ENCODE data around the gene STPG2.

The STPG2 gene

DNA sequence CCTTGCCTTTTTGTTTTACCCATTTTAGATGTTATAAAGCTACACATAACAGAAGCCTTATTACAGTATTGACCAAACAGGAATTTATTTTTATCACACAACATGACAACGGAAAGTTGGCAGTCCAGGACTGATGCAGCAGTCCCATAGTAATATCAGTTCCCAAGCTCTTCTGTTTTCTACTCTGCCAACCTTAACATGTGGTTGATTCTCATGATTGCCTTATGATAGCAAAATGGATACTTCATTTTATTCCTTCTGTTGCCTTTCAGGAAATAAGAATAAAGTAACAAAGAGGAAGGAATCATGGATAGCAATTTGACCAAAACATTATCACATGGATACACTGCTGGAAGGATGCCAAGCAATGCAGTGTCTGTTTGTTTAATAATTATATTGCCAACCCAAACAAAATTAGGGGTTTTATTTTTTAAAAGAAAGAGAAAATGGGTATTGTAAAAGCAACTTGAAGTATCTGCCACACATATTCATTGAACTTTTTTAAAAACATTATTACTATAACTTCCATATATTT lies 275.7 kb downstream of the STPG2 start:
- CTCF ChIA-PET, result no interaction called here

DNA sequence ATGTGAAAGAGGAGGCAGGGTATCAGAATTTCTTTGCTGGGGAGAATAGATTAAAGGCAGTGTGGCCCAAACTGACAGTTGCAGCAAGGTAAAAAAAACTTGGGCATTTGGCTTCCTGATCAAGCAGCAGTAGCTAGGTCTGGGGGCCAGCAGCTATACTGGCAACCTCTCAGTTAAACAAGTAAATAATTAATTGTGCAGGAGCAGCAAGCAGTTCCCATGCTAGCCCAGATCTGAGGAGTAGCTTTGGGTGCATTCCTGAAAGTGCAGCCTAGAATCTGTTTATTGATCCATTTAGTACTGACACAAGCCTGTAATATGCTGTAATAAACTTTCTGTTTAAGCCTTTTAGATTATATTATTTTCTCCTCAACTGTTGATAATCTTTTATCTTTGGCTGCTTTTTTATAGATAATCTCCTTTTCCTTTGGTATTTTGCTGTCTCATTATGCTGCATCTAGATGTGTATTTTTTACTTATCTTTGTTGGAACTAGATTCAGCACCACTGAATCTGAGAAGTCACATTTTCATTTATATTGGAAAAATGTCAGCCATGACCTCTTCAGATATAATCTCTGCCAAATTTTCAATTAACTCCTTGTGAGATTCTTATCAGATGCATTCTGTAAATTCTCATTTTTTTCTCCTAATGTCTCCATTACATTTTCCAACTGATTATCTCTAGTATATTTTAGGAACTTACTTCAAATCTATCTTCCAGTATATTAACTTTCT lies 276.3 kb downstream of the STPG2 start:
- peaks cover 12% of the 10 kb centered on the region for H3K9me3 Mint-ChIP-seq
- H3K27ac Mint-ChIP-seq, result no peak overlapping the region
- no peak for DNase-seq
- CTCF ChIA-PET, result interaction anchor here (0.6 kb wide), 1 partner anchor 1029 kb away, joined by 3 read pairs; no protein-coding TSS in a partner anchor
- no peaks in the 10 kb centered on the region for H3K4me1 Mint-ChIP-seq
- H3K4me3 Mint-ChIP-seq, result no peak overlapping the region
- H3K36me3 Mint-ChIP-seq, result no peaks in the 10 kb centered on the region
- H3K27me3 Mint-ChIP-seq, result no peaks in the 10 kb centered on the region

More for the DNA sequence above, 275.7 kb downstream of the STPG2 start:
- Mint-ChIP-seq H3K27ac (no peak overlapping the region), H3K9me3 (peaks cover 7% of the 10 kb centered on the region), H3K36me3 (no peaks in the 10 kb centered on the region), H3K4me1 (no peaks in the 10 kb centered on the region), H3K4me3 (no peak overlapping the region), H3K27me3 (no peaks in the 10 kb centered on the region)
- no peak for DNase-seq

DNA sequence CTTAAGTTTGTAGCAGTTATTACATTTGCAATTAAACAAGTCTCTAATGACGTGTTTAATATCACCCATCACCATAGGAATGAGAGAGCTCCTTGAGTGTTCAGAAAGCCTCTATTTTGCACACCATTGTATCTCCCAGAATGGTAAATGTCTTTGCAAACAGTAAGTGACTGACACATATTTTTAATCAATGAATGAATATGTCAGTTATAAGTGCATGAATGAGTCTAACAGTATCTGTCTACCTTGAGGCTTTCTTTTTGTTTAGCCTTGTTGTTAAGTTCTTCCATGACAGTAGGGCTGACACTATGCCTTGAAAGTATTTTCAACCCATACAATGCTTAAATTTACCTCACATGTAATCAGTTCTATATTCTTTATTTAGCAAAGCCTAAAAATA lies 292.2 kb downstream of the STPG2 start:
- H3K4me3 Mint-ChIP-seq, result no peak overlapping the region
- H3K9me3 Mint-ChIP-seq, result peaks cover 2% of the 10 kb centered on the region
- no peaks in the 10 kb centered on the region for H3K27me3 Mint-ChIP-seq
- no peaks in the 10 kb centered on the region for H3K4me1 Mint-ChIP-seq
- no peak overlapping the region for H3K27ac Mint-ChIP-seq
- no peaks in the 10 kb centered on the region for H3K36me3 Mint-ChIP-seq
- CTCF ChIA-PET, result no interaction called here
- DNase-seq, result no peak

DNA sequence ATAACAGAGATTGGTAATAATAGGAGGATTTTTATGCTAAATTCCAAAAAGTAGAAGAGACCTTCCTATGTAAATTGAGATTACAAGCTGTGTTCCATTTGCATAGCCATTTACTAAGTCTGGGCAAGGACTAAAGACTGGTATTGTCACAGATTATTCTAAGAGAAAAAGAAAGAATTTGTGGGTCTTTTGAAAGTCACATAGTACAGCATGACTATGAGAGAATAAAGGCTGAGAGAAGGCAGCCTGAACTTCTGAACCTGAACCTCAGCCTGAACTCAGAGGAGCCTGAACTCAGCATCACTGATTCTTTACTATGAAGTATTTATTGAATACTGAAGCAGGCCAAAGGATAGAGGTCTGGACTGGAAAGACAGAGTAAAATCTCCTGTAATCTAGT lies 297.5 kb downstream of the STPG2 start:
- H3K27me3 Mint-ChIP-seq, result no peaks in the 10 kb centered on the region
- no peak overlapping the region for H3K27ac Mint-ChIP-seq
- CTCF ChIA-PET, result no interaction called here
- DNase-seq, result no peak
- H3K9me3 Mint-ChIP-seq, result peaks cover 3% of the 10 kb centered on the region
- no peak overlapping the region for H3K4me3 Mint-ChIP-seq
- no peaks in the 10 kb centered on the region for H3K4me1 Mint-ChIP-seq
- no peaks in the 10 kb centered on the region for H3K36me3 Mint-ChIP-seq

DNA sequence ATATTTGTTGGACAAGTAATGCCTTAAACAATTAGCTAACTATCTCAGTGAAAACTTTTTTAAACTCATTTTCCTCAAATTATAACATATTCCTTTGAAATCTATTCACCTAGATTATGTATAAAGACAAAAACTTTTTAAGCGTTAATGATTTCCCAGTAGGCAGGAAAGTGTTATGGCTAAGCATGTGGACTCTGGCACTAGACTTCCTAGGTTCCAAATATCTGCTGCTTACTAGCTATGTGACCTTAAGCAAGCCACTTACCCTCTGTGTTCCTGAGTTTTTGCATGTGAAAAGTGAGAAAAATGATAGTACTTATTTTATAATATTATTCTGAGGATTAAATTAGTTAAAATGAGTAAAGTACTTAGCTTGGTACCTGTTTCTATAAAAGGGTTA lies 301.8 kb downstream of the STPG2 start:
- no peak overlapping the region for H3K4me3 Mint-ChIP-seq
- no peak overlapping the region for H3K27ac Mint-ChIP-seq
- H3K9me3 Mint-ChIP-seq, result peaks cover 3% of the 10 kb centered on the region
- no peaks in the 10 kb centered on the region for H3K27me3 Mint-ChIP-seq
- CTCF ChIA-PET, result no interaction called here
- DNase-seq, result no peak
- no peaks in the 10 kb centered on the region for H3K4me1 Mint-ChIP-seq
- H3K36me3 Mint-ChIP-seq, result no peaks in the 10 kb centered on the region

DNA sequence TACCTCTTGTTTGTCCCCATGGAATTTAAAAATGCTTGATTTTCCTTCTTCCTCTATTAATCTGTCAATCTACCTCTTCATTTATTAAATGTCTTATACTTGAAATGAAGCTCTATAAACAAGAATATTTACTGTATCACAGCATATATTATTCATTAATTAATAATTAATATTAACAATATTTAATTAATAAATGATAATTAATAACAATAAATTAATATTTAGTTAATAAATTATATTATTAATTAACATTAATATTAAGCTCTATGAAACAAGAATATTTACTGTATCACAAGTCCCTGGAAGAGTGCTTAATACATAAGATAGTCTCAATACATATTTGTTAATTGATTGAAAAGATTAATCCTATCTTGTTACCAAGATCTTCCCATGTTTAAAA lies 306.6 kb downstream of the STPG2 start:
- H3K36me3 Mint-ChIP-seq, result no peaks in the 10 kb centered on the region
- H3K27me3 Mint-ChIP-seq, result no peaks in the 10 kb centered on the region
- no peak overlapping the region for H3K27ac Mint-ChIP-seq
- DNase-seq, result no peak
- CTCF ChIA-PET, result no interaction called here
- H3K4me3 Mint-ChIP-seq, result no peak overlapping the region
- peaks cover 9% of the 10 kb centered on the region for H3K9me3 Mint-ChIP-seq
- no peaks in the 10 kb centered on the region for H3K4me1 Mint-ChIP-seq

DNA sequence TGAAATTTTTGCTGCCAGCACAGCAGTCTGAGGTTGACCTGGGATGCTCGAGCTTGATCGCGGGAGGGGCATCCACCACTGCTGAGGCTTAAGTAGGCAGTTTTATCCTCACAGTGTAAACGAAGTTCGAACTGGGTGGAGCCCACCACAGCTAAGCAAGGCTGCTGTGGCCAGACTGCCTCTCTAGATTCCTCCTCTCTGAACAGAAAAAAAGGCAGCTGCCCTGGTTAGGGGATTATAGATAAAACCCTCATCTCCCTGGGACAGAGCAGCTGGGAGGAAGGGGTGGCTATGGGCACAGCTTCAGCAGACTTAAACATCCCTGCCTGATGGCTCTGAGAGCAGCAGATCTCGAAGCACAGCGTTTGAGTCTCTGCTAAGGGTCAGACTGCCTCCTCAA lies 314.6 kb downstream of the STPG2 start:
- H3K9me3 Mint-ChIP-seq, result peaks cover 10% of the 10 kb centered on the region
- DNase-seq, result no peak
- H3K36me3 Mint-ChIP-seq, result no peaks in the 10 kb centered on the region
- no peaks in the 10 kb centered on the region for H3K27me3 Mint-ChIP-seq
- CTCF ChIA-PET, result no interaction called here
- no peak overlapping the region for H3K4me3 Mint-ChIP-seq
- no peaks in the 10 kb centered on the region for H3K4me1 Mint-ChIP-seq
- no peak overlapping the region for H3K27ac Mint-ChIP-seq

DNA sequence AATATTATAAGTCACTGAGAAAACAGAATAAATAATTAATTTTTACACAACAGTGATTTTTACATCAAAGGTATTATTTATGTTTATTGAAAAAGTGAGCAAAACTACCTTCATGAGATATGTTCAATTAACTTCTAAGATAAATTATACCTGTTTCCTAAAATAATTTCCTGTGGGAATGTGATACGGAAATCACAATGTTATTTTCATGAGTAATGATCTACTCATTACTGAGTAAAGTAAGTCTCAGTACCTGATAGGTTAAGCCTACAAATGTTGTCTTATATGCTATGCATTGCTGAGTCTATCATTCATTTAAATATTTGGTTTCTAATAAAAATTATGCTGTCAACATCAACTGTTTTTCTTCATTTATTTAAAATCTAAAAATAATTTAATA lies 324.0 kb downstream of the STPG2 start:
- Mint-ChIP-seq H3K4me1 (no peaks in the 10 kb centered on the region), H3K27me3 (no peaks in the 10 kb centered on the region), H3K36me3 (no peaks in the 10 kb centered on the region), H3K27ac (no peak overlapping the region), H3K9me3 (peaks cover 9% of the 10 kb centered on the region), H3K4me3 (no peak overlapping the region)
- CTCF ChIA-PET, result no interaction called here
- DNase-seq, result no peak

DNA sequence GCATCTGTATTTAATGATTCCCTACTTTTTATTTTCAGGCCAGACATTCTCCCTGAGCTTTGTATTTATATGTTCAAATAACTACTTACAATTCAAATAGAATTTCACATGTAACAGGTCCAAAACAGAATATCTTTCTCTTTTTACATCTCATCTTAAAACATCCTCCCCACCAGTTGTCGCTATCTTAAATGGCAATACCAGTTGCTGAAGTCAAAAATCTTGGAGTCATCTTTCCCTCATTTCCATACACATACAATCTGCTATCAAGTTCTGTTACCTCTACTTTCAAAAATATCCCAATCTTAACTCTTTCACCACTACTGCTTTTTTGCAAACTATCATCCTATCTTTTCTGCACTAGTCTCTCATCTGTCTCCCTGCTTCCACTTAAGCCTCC lies 330.5 kb downstream of the STPG2 start:
- no peaks in the 10 kb centered on the region for H3K27me3 Mint-ChIP-seq
- H3K9me3 Mint-ChIP-seq, result peaks cover 7% of the 10 kb centered on the region
- DNase-seq, result no peak
- CTCF ChIA-PET, result no interaction called here
- H3K27ac Mint-ChIP-seq, result no peak overlapping the region
- H3K4me1 Mint-ChIP-seq, result no peaks in the 10 kb centered on the region
- no peaks in the 10 kb centered on the region for H3K36me3 Mint-ChIP-seq
- H3K4me3 Mint-ChIP-seq, result no peak overlapping the region

DNA sequence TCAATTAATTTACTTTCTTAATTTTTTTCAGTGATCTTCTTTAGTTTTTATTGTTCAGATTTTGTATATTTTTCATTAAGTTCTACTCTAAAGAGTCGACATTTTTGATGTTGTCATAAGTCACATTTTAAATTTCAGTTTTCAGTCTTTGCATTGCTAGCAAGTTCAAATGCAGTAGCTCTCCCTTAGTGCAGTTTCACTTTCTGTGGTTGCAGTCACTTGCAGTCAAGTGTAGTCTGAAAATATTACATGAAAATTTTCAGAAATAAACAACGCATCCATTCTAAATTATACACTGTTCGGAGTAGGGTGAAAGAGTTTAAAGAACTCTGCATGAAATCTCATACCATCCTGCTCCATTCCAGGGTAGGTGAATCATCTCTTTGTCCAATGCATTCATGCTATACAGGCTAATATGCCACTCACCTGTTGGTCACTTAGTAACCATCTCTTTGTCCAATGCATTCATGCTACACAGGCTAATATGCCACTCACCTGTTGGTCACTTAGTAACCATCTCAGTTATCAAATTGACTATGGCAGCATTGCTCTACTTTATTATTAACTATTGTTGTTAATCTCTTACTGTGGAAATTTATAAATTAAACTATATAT lies 356.9 kb downstream of the STPG2 start:
- no peaks in the 10 kb centered on the region for H3K27me3 Mint-ChIP-seq
- CTCF ChIA-PET, result interaction anchor here (0.7 kb wide), 1 partner anchor 1967 kb away, joined by 4 read pairs; no protein-coding TSS in a partner anchor
- DNase-seq, result no peak
- H3K4me1 Mint-ChIP-seq, result no peaks in the 10 kb centered on the region
- H3K36me3 Mint-ChIP-seq, result no peaks in the 10 kb centered on the region
- no peak overlapping the region for H3K4me3 Mint-ChIP-seq
- peaks cover 18% of the 10 kb centered on the region for H3K9me3 Mint-ChIP-seq
- H3K27ac Mint-ChIP-seq, result no peak overlapping the region

DNA sequence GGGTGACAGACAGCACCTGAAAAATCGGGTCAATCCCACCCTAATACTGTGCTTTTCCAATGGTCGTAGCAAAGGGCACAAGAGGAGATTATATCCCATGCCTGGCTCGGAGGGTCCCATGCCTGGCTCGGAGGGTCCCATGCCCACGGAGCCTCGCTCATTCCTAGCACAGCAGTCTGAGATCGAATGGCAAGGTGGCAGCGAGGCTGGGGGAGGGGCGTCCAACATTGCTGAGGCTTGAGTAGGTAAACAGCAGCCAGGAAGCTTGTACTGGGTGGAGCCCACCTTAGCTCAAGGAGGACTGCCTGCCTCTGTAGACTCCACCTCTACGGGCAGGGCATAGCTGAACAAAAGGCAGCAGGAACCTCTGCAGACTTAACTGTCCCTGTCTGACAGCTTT lies 365.1 kb downstream of the STPG2 start:
- CTCF ChIA-PET, result no interaction called here
- Mint-ChIP-seq H3K27ac (no peak overlapping the region), H3K4me3 (no peak overlapping the region), H3K36me3 (no peaks in the 10 kb centered on the region), H3K4me1 (no peaks in the 10 kb centered on the region), H3K9me3 (peaks cover 13% of the 10 kb centered on the region), H3K27me3 (no peaks in the 10 kb centered on the region)
- DNase-seq, result no peak

DNA sequence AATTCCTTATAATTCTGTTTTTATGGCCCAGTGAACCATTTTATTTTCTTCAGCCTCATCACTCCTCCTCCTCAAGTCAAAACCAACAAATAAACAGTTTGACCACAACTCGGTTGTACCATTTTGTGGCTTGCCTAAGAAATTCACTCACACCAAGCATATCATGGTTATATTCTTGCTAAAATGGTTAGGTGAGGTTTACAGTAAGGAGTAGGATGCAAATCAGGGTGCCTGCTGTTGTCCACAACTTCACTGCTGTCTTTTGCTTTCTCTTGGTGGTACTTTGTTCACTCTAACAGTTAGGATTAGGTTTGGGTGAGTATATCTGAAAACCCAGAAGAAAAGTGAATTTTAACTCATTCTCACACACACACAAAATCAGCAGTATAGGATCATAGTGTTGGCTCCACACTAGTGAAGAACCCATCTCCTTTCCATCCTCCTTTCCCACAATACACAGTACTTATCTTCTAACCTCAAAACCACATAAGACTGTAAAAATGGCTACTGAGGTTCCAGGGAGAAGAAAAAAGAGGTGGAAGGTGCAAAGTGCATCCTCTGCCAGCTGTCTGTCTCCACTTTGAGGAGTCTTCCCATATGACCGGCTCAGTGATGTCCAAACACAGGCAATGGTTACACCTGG lies 368.8 kb downstream of the STPG2 start:
- CTCF ChIA-PET, result no interaction called here
- DNase-seq, result no peak

DNA sequence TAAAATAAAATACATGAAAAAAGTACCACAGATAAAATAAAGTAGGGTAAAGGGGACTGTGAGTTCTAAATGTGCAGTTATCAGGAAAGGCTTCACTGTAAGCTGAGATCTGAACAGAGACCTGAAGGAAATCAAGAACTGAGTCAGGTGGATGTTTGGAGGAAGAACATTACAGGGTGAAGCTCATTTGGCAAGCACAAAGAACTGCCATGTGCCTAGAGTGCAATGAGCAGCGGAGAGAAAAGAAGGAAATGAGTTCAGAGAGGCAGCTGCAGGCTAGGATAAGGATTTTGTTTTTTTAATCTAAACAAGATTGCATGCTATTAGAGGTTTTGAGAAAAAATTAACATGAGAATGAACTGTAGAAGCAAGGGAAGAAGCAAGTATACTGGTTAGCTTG lies 373.1 kb downstream of the STPG2 start:
- CTCF ChIA-PET, result no interaction called here

More for the DNA sequence above, 368.8 kb downstream of the STPG2 start:
- Mint-ChIP-seq H3K27me3 (no peaks in the 10 kb centered on the region), H3K9me3 (peaks cover 10% of the 10 kb centered on the region), H3K4me3 (no peak overlapping the region), H3K4me1 (no peaks in the 10 kb centered on the region), H3K36me3 (no peaks in the 10 kb centered on the region), H3K27ac (no peak overlapping the region)

DNA sequence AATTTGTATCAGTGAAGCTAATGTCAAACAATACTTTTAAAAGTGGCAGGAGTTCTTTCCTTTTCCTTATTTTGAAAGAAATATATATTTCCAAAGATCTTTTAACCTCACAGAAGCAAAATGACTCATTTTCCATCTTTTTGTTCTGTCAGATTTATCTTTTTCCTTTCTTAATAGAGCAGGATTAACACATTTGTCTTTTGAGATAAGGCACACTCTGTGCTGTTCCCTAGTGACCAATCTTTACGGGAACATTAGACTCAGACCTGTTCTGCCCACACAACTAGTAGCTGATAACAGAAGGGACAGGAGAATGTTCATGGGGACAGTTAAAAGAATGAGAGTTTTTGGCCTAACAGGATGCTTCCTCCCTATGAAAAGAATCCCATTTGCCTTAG lies 381.2 kb downstream of the STPG2 start:
- H3K4me1 Mint-ChIP-seq, result no peaks in the 10 kb centered on the region
- CTCF ChIA-PET, result no interaction called here
- H3K4me3 Mint-ChIP-seq, result no peak overlapping the region

More for the DNA sequence above, 373.1 kb downstream of the STPG2 start:
- Mint-ChIP-seq H3K36me3 (no peaks in the 10 kb centered on the region), H3K4me1 (no peaks in the 10 kb centered on the region), H3K9me3 (no peaks in the 10 kb centered on the region), H3K4me3 (no peak overlapping the region), H3K27ac (no peak overlapping the region), H3K27me3 (no peaks in the 10 kb centered on the region)
- DNase-seq, result no peak

More for the DNA sequence above, 381.2 kb downstream of the STPG2 start:
- Mint-ChIP-seq H3K36me3 (no peaks in the 10 kb centered on the region), H3K9me3 (no peaks in the 10 kb centered on the region), H3K27me3 (no peaks in the 10 kb centered on the region), H3K27ac (no peak overlapping the region)
- DNase-seq, result no peak
